ENCODE measurements around the gene P2RY10.
"Not testable (repeated sequence)": the region's sequence is repeated elsewhere in the genome, so short reads cannot be mapped to it uniquely, and the experiment has no call there.

The P2RY10 gene

DNA sequence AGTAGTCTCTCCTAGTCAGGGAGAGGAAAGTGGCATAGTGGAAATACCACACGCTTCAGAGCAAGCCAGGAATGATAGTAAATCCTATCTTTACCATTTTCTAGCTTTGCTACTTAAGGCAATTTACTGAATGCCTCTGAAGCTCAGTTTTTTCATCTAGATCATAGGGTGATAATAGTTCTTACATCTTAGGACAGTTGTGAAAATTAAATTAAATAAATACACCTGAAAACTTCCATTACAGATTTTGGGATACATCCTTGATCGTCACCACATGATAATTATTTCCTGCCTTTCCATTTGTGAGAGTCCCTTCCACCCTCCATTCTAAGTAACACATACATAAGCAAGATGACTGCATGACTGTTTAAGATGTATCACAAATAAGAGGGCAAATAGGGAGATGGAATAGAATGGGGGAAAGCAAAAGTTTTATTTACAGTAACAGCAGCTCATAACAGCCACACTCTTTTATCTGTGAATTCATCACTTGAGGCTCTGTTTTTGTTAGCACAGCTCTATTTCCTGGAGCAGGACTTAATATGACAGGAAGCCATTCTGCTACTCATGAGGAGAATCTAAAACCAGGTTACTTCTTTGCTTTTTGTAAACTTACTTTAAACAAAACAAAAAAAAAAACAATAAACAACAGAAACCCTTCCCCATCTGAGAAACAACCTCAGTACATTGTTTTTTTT is 13.4 kb downstream of the P2RY10 start:
- no peaks in the 10 kb centered on the region for H3K27me3 ChIP-seq (ENCODE audit: control insufficient read depth, insufficient read depth, low read length)
- peaks cover 8% of the 10 kb centered on the region for H3K9me3 ChIP-seq (ENCODE audit: control insufficient read depth, low read depth, low read length)
- H3K4me1 ChIP-seq (ENCODE audit: control insufficient read depth, low read depth, low read length): no peaks in the 10 kb centered on the region
- no peaks in the 10 kb centered on the region for H3K36me3 ChIP-seq (ENCODE audit: control insufficient read depth, low read depth, low read length)
- H3K4me3 ChIP-seq (ENCODE audit: low read length): no peak overlapping the region
- H3K9ac ChIP-seq (ENCODE audit: low read length): no peak overlapping the region
- no peak overlapping the region for H3K27ac ChIP-seq (ENCODE audit: low read length)

DNA sequence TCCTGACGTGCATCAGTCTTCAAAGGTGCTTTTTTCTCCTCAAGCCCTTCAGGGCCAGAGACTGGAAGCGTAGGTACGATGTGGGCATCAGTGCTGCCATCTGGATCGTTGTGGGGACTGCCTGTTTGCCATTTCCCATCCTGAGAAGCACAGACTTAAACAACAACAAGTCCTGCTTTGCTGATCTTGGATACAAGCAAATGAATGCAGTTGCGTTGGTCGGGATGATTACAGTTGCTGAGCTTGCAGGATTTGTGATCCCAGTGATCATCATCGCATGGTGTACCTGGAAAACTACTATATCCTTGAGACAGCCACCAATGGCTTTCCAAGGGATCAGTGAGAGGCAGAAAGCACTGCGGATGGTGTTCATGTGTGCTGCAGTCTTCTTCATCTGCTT is 15.7 kb downstream of the P2RY10 start:
- Histone ChIP-seq H3K27me3 (ENCODE audit: control insufficient read depth, insufficient read depth, low read length) (no peaks in the 10 kb centered on the region), H3K4me3 (ENCODE audit: low read length) (no peak overlapping the region), H3K27ac (ENCODE audit: low read length) (no peak overlapping the region), H3K36me3 (ENCODE audit: control insufficient read depth, low read depth, low read length) (no peaks in the 10 kb centered on the region), H3K9ac (ENCODE audit: low read length) (no peak overlapping the region), H3K9me3 (ENCODE audit: control insufficient read depth, low read depth, low read length) (peaks cover 11% of the 10 kb centered on the region), H3K4me1 (ENCODE audit: control insufficient read depth, low read depth, low read length) (no peaks in the 10 kb centered on the region)

DNA sequence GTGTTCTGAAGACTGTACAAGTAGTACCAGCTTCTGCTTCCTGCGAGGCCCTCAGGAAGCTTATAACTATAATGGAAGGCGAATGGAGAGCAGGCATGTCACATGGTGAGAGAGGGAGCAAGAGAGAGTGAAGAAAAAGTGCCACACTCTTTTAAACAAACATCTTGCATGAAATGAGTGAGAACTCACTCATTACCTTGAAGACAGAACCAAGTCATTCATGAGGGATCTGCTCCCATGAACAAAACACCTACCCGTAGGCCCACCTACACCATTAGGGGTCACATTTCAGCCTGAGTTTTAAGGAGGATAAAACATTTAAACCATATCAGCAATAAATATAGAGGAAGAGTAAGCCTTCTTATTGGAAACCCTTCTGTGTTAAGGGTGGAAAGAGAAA is 19.4 kb downstream of the P2RY10 start:
- H3K4me3 ChIP-seq (ENCODE audit: low read length): no peak overlapping the region
- H3K9me3 ChIP-seq (ENCODE audit: control insufficient read depth, low read depth, low read length): peaks cover 20% of the 10 kb centered on the region
- no peak overlapping the region for H3K27ac ChIP-seq (ENCODE audit: low read length)
- no peaks in the 10 kb centered on the region for H3K4me1 ChIP-seq (ENCODE audit: control insufficient read depth, low read depth, low read length)
- H3K9ac ChIP-seq (ENCODE audit: low read length): no peak overlapping the region
- H3K27me3 ChIP-seq (ENCODE audit: control insufficient read depth, insufficient read depth, low read length): no peaks in the 10 kb centered on the region
- no peaks in the 10 kb centered on the region for H3K36me3 ChIP-seq (ENCODE audit: control insufficient read depth, low read depth, low read length)

DNA sequence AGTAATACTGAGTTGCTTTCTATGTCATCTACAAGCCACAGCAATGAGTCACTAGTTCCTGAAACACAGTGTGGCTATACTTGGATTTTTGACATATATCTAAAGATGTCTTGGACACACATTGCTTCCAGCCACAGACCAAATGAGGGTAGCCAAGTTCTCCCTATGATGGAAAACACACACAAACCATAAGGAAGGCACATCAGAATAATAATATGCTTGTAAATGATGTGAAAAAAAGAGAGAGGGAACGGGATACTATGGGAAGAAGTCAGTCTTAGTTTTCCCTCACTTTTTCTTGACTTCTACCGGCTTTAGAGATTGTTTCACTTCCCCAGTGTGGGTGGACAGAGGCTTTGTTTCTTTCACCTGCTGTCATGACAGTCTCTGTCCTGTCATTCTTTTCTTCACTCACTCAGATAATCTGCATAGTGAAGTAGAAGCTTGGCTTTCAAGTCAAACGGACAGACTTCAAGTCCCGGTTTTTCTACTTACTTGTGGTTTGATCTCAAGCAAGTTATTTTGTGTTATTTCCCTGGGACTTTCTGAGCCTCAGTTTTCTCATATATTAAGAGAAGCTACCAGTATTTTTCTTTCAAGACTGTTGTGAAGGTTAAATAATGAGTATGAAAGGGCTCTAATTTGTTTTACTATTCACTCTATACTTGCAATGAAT is 34.7 kb downstream of the P2RY10 start:
- no peak overlapping the region for H3K4me3 ChIP-seq (ENCODE audit: low read length)
- peaks cover 17% of the 10 kb centered on the region for H3K9me3 ChIP-seq (ENCODE audit: control insufficient read depth, low read depth, low read length)
- no peak overlapping the region for H3K9ac ChIP-seq (ENCODE audit: low read length)
- no peaks in the 10 kb centered on the region for H3K27me3 ChIP-seq (ENCODE audit: control insufficient read depth, insufficient read depth, low read length)
- H3K36me3 ChIP-seq (ENCODE audit: control insufficient read depth, low read depth, low read length): no peaks in the 10 kb centered on the region
- no peak overlapping the region for H3K27ac ChIP-seq (ENCODE audit: low read length)
- no peaks in the 10 kb centered on the region for H3K4me1 ChIP-seq (ENCODE audit: control insufficient read depth, low read depth, low read length)

DNA sequence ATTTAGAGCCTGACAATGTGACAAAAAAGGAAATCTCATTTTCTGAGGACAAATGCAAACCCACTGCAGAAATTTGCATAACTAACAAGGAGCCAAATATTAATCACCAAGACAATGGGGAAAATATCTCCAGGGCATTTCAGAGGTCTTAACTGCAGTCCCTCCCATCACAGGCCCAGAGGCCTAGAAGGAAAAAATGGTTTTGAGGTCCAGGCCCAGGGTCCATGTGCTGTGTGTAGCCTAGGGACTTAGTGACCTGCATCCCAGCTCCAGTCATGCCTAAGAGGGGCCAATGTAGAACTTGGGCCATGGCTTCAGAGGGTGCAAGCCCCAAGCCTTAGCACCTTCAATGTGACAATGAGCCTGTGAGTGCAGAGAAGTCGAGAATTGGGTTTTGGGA is 44.2 kb downstream of the P2RY10 start:
- Histone ChIP-seq H3K4me3 (ENCODE audit: low read length) (no peak overlapping the region), H3K9me3 (ENCODE audit: control insufficient read depth, low read depth, low read length) (peaks cover 18% of the 10 kb centered on the region), H3K9ac (ENCODE audit: low read length) (no peak overlapping the region), H3K27ac (ENCODE audit: low read length) (no peak overlapping the region), H3K36me3 (ENCODE audit: control insufficient read depth, low read depth, low read length) (no peaks in the 10 kb centered on the region), H3K4me1 (ENCODE audit: control insufficient read depth, low read depth, low read length) (no peaks in the 10 kb centered on the region), H3K27me3 (ENCODE audit: control insufficient read depth, insufficient read depth, low read length) (no peaks in the 10 kb centered on the region)

DNA sequence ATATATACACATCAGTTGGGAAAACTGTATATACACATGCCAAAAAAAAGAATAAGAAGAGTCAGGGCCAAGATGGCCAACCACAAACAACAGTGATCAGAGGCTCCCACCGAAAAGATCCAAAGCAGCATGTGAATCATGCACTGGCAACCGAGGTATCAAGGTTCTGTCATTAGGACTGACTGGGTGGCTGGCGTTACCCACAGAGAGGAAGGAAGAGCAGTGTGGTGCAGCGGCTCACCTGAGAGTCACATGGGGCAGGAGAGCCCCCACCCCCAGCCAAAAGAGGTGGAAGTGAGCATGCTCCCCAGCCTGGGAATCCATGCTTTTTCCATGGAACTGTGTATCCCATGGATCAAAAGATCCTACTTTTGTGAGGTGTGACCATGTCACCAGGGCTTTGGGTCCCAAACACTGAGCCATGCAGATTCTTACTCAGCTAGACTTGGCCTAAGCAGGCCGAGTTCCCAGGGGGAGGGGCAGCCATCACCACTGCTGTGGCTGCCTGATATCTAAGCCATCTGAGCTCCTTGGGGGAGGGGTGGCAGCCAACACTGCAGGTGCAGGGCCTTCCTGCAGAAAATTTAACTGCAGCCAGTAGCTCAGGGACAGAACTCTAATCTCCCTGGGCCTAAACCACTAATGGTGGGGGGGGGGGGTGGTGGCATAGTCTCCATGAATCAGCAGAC is 52.8 kb downstream of the P2RY10 start:
- H3K36me3 ChIP-seq (ENCODE audit: control insufficient read depth, low read depth, low read length): no peaks in the 10 kb centered on the region
- H3K4me1 ChIP-seq (ENCODE audit: control insufficient read depth, low read depth, low read length): no peaks in the 10 kb centered on the region
- H3K27me3 ChIP-seq (ENCODE audit: control insufficient read depth, insufficient read depth, low read length): no peaks in the 10 kb centered on the region
- no peak overlapping the region for H3K27ac ChIP-seq (ENCODE audit: low read length)
- H3K9ac ChIP-seq (ENCODE audit: low read length): no peak overlapping the region
- no peak overlapping the region for H3K4me3 ChIP-seq (ENCODE audit: low read length)
- H3K9me3 ChIP-seq (ENCODE audit: control insufficient read depth, low read depth, low read length): peaks cover 29% of the 10 kb centered on the region

DNA sequence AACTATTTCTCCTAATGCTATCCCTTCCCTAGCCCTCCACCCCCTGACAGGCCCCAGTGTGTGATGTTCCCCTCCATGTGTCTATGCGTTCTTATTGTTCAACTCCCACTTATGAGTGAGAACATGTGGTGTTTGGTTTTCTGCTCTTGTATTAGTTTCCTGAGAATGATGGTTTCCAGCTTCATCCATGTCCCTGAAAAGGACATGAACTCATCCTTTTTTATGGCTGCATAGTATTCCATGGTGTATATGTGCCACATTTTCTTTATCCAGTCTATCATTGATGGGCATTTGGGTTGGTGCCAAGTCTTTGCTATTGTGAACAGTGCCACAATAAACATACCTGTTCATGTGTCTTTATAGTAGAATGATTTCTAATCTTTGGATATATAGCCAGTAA is 62.3 kb downstream of the P2RY10 start:
- H3K27ac ChIP-seq (ENCODE audit: low read length); H3K36me3 ChIP-seq (ENCODE audit: control insufficient read depth, low read depth, low read length); H3K4me3 ChIP-seq (ENCODE audit: low read length); H3K9ac ChIP-seq (ENCODE audit: low read length); H3K4me1 ChIP-seq (ENCODE audit: control insufficient read depth, low read depth, low read length); H3K27me3 ChIP-seq (ENCODE audit: control insufficient read depth, insufficient read depth, low read length): not testable (repeated sequence)
- H3K9me3 ChIP-seq (ENCODE audit: control insufficient read depth, low read depth, low read length): peaks cover 27% of the 10 kb centered on the region
